Measurements from ENCODE around the gene ARHGAP10. TPM values are rescaled to one million over a fixed set of nuclear protein-coding genes. Genes with fewer than 3 reads are reported as not detected.
"Not testable (repeated sequence)": the region's sequence is repeated elsewhere in the genome, so short reads cannot be mapped to it uniquely, and the experiment has no call there.

ARHGAP10 gene
- total and polyA plus RNA-seq, 2 donors (not counting 1 experiment from before 2014, with no cell fraction given), result 0.10 to 0.34 TPM

- CTCF ChIA-PET, result no interaction called here
- intact Hi-C loops (cut with micrococcal nuclease), result no loop called here
- no peak overlapping the region for H3K9ac ChIP-seq (ENCODE audit: low read length)
- H3K4me1 ChIP-seq (ENCODE audit: control insufficient read depth in 2 of 2, insufficient read depth in 2 of 2, low read length in 2 of 2), result no peaks in the 10 kb centered on the region
- H3K79me2 ChIP-seq (ENCODE audit: control insufficient read depth, insufficient read depth, low read length), result no peaks in the 10 kb centered on the region
- H3K9me3 ChIP-seq (ENCODE audit: control extremely low read depth in 1 of 3, control insufficient read depth in 2 of 3, insufficient read depth in 1 of 3, low read length in 2 of 3), result no peaks in the 10 kb centered on the region
- DNase-seq (no peak), ATAC-seq (ENCODE audit: low read depth) (no peak)
- Mint-ChIP-seq H3K27ac (no peak overlapping the region), H3K9me3 (ENCODE audit: insufficient read depth) (no peaks in the 10 kb centered on the region), H3K4me3 (no peak overlapping the region), H3K4me1 (no peaks in the 10 kb centered on the region), H3K27me3 (no peaks in the 10 kb centered on the region)
- POLR2A ChIA-PET, result no interaction called here
- H3K4me3 ChIP-seq (ENCODE audit: control extremely low read depth in 1 of 5, extremely low read depth in 1 of 5, insufficient read depth in 1 of 5, low read depth in 2 of 5, low read length in 4 of 5), result no peak overlapping the region
- TF ChIP-seq EZH2 (IDR thresholded peaks at IDR 0.05; ENCODE audit: borderline replicate concordance, insufficient read depth, low read depth, low read length, poor library complexity, severe bottlenecking) (no peak), CTCF (IDR thresholded peaks at IDR 0.05) (no peak)
- no CpG with 5 or more reads among the region's 2 CpGs for WGBS (ENCODE audit: insufficient coverage)
- no peaks in the 10 kb centered on the region for H3K36me3 ChIP-seq (replicated peaks in 1 of 2; ENCODE audit: control extremely low read depth in 1 of 2, control insufficient read depth in 1 of 2, extremely low read depth in 1 of 2, insufficient read depth in 2 of 2, low read length in 1 of 2)
- H3K27me3 ChIP-seq (replicated peaks in 1 of 4; ENCODE audit: control extremely low read depth in 1 of 4, control insufficient read depth in 3 of 4, insufficient read depth in 4 of 4, low read length in 3 of 4), result no peaks in the 10 kb centered on the region
- no peak overlapping the region for H3K4me2 ChIP-seq (replicated peaks; ENCODE audit: low read depth, low read length, poor library complexity, severe bottlenecking)
- no peak overlapping the region for H2AFZ ChIP-seq (ENCODE audit: insufficient read depth, low read depth, low read length, poor library complexity, severe bottlenecking)
- no peak overlapping the region for H3K27ac ChIP-seq (ENCODE audit: low read length in 2 of 2)
- H4K20me1 ChIP-seq (ENCODE audit: control insufficient read depth, insufficient read depth, low read length, poor library complexity, severe bottlenecking), result no peaks in the 10 kb centered on the region
These were observed 177.3 kb downstream of the ARHGAP10 start for GRCh38 chr4:147909225-147909624.

- TF ChIP-seq CTCF (IDR thresholded peaks at IDR 0.05), result no peak
- TF ChIP-seq EZH2 (IDR thresholded peaks at IDR 0.05; ENCODE audit: borderline replicate concordance, insufficient read depth, low read depth, low read length, poor library complexity, severe bottlenecking), result no peak
- ATAC-seq (ENCODE audit: low read depth) (no peak), DNase-seq (no peak)
- Histone ChIP-seq H3K27ac (ENCODE audit: low read length in 2 of 2) (no peak overlapping the region), H3K4me2 (replicated peaks; ENCODE audit: low read depth, low read length, poor library complexity, severe bottlenecking) (no peak overlapping the region), H3K4me3 (ENCODE audit: control extremely low read depth in 1 of 5, extremely low read depth in 1 of 5, insufficient read depth in 1 of 5, low read depth in 2 of 5, low read length in 4 of 5) (no peak overlapping the region), H3K36me3 (replicated peaks in 1 of 2; ENCODE audit: control extremely low read depth in 1 of 2, control insufficient read depth in 1 of 2, extremely low read depth in 1 of 2, insufficient read depth in 2 of 2, low read length in 1 of 2) (no peaks in the 10 kb centered on the region), H3K9me3 (ENCODE audit: control extremely low read depth in 1 of 3, control insufficient read depth in 2 of 3, insufficient read depth in 1 of 3, low read length in 2 of 3) (no peaks in the 10 kb centered on the region), H3K9ac (ENCODE audit: low read length) (no peak overlapping the region), H2AFZ (ENCODE audit: insufficient read depth, low read depth, low read length, poor library complexity, severe bottlenecking) (no peak overlapping the region), H3K79me2 (ENCODE audit: control insufficient read depth, insufficient read depth, low read length) (no peaks in the 10 kb centered on the region), H3K27me3 (replicated peaks in 1 of 4; ENCODE audit: control extremely low read depth in 1 of 4, control insufficient read depth in 3 of 4, insufficient read depth in 4 of 4, low read length in 3 of 4) (no peaks in the 10 kb centered on the region), H3K4me1 (ENCODE audit: control insufficient read depth in 2 of 2, insufficient read depth in 2 of 2, low read length in 2 of 2) (no peaks in the 10 kb centered on the region), H4K20me1 (ENCODE audit: control insufficient read depth, insufficient read depth, low read length, poor library complexity, severe bottlenecking) (no peaks in the 10 kb centered on the region)
- Mint-ChIP-seq H3K4me3 (no peak overlapping the region), H3K9me3 (ENCODE audit: insufficient read depth) (no peaks in the 10 kb centered on the region), H3K27ac (no peak overlapping the region), H3K4me1 (no peaks in the 10 kb centered on the region), H3K27me3 (no peaks in the 10 kb centered on the region)
- WGBS (ENCODE audit: insufficient coverage), result no CpG with 5 or more reads among the region's 3 CpGs
- ChIA-PET CTCF (interaction anchor here (0.6 kb wide), 1 partner anchor 14 kb away, joined by 3 read pairs; no protein-coding TSS in a partner anchor), POLR2A (no interaction called here)
- intact Hi-C loops (cut with micrococcal nuclease), result no loop called here
These were observed 178.4 kb downstream of the ARHGAP10 start for GRCh38 chr4:147910315-147910714.

- H2AFZ ChIP-seq (ENCODE audit: insufficient read depth, low read depth, low read length, poor library complexity, severe bottlenecking); H3K27me3 Mint-ChIP-seq; H3K9ac ChIP-seq (ENCODE audit: low read length); DNase-seq; H3K4me1 ChIP-seq (ENCODE audit: control insufficient read depth in 2 of 2, insufficient read depth in 2 of 2, low read length in 2 of 2); H3K27ac Mint-ChIP-seq; H3K4me3 ChIP-seq (ENCODE audit: control extremely low read depth in 1 of 5, extremely low read depth in 1 of 5, insufficient read depth in 1 of 5, low read depth in 2 of 5, low read length in 4 of 5); H3K9me3 ChIP-seq (ENCODE audit: control extremely low read depth in 1 of 3, control insufficient read depth in 2 of 3, insufficient read depth in 1 of 3, low read length in 2 of 3); H3K4me2 ChIP-seq (replicated peaks; ENCODE audit: low read depth, low read length, poor library complexity, severe bottlenecking); H3K27ac ChIP-seq (ENCODE audit: low read length in 2 of 2); ATAC-seq (ENCODE audit: low read depth); intact Hi-C loops (cut with micrococcal nuclease); CTCF ChIA-PET; H3K36me3 ChIP-seq (replicated peaks in 1 of 2; ENCODE audit: control extremely low read depth in 1 of 2, control insufficient read depth in 1 of 2, extremely low read depth in 1 of 2, insufficient read depth in 2 of 2, low read length in 1 of 2); H3K9me3 Mint-ChIP-seq (ENCODE audit: insufficient read depth); H4K20me1 ChIP-seq (ENCODE audit: control insufficient read depth, insufficient read depth, low read length, poor library complexity, severe bottlenecking); POLR2A ChIA-PET; H3K79me2 ChIP-seq (ENCODE audit: control insufficient read depth, insufficient read depth, low read length); H3K27me3 ChIP-seq (replicated peaks in 1 of 4; ENCODE audit: control extremely low read depth in 1 of 4, control insufficient read depth in 3 of 4, insufficient read depth in 4 of 4, low read length in 3 of 4); H3K4me3 Mint-ChIP-seq; H3K4me1 Mint-ChIP-seq: not testable (repeated sequence)
- WGBS (ENCODE audit: insufficient coverage), result no CpG with 5 or more reads among the region's 2 CpGs
These were observed 180.2 kb downstream of the ARHGAP10 start for GRCh38 chr4:147912106-147912505.

Data from B cell (primary cell).